IPS-15b (cell line): ENCODE measurements around the gene UBE2E1.
"Not testable (repeated sequence)": the region's sequence is repeated elsewhere in the genome, so short reads cannot be mapped to it uniquely, and the experiment has no call there.

Experiments used
- H3K27me3 ChIP-seq: one replicate; pipeline ENCODE4 v1.6.1; 2013; ENCODE audit warnings: low read length; ENCODE audit not compliant: control insufficient read depth, insufficient read depth
- H3K36me3 ChIP-seq: one replicate; pipeline ENCODE4 v1.6.1; 2013; ENCODE audit warnings: low read length; ENCODE audit not compliant: control insufficient read depth, insufficient read depth
- H3K4me1 ChIP-seq: one replicate; pipeline ENCODE4 v1.6.1; 2013; ENCODE audit warnings: mild to moderate bottlenecking, low read length; ENCODE audit not compliant: control insufficient read depth, insufficient read depth
- H3K4me3 ChIP-seq: one replicate; pipeline ENCODE4 v1.5.1; 2013; ENCODE audit warnings: low read depth, low read length
- H3K9ac ChIP-seq: one replicate; pipeline ENCODE4 v1.6.1; 2013; ENCODE audit warnings: low read depth, mild to moderate bottlenecking, low read length
- H3K9me3 ChIP-seq: one replicate; pipeline ENCODE4 v1.6.1; 2013; ENCODE audit warnings: mild to moderate bottlenecking, low read length; ENCODE audit not compliant: control insufficient read depth, insufficient read depth

The UBE2E1 gene

DNA sequence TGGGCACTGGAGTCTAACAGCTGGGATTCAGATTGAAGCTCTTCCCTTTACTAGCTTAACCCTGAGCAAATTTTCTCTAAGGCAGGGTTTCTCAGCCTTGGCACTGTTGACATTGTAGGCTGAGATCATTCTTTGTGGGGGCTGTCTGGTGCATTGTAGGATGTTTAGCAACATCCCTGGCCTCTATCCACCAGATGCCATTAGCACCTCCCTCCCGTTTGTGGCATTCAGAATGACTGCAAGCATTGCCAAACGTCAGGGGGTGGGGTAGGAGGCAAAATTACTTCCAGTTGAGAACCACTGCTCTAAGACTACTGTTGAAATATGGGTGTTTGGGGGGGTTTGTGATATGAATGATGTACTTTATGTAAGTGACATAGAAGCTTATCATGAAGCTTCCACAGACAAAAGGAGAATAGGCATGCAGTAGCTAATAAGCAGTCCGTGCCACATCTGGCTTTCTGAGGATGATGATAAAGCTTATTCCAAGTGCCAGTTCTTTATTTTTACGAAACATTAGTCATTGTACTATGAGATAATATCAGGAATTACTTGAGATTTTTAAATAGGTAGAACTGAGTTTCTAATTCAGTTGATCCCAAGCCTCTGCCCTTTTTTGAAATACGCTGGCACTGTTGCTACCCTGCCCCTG, 71.7 kb downstream of the UBE2E1 start:
- H3K9ac ChIP-seq: no peak overlapping the region
- H3K4me3 ChIP-seq: no peak overlapping the region
- no peaks in the 10 kb centered on the region for H3K4me1 ChIP-seq
- H3K9me3 ChIP-seq: peaks cover 4% of the 10 kb centered on the region
- H3K27me3 ChIP-seq: no peaks in the 10 kb centered on the region
- H3K36me3 ChIP-seq: no peaks in the 10 kb centered on the region

DNA sequence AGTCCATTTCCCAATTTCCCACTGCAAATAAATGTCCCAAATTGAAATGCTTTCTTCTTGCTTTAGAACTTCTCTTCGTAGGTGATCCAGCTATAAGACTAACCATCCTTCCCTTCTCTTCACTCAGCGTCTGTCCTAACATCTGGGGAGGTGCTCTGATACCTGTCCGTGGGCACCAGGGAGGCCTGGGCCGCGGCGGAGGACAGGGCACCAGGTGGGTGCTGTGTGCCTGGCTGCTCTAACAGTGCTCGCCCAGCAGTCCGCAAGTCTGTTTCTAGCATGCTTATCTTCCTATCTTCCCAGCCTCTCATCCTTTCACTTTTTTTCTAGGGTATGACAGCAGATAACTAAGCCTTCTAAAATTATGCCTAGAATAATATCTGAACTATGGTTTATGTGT, 73.7 kb downstream of the UBE2E1 start:
- Histone ChIP-seq H3K9me3 (peaks cover 4% of the 10 kb centered on the region), H3K36me3 (no peaks in the 10 kb centered on the region), H3K4me3 (no peak overlapping the region), H3K9ac (no peak overlapping the region), H3K4me1 (no peaks in the 10 kb centered on the region), H3K27me3 (no peaks in the 10 kb centered on the region)

DNA sequence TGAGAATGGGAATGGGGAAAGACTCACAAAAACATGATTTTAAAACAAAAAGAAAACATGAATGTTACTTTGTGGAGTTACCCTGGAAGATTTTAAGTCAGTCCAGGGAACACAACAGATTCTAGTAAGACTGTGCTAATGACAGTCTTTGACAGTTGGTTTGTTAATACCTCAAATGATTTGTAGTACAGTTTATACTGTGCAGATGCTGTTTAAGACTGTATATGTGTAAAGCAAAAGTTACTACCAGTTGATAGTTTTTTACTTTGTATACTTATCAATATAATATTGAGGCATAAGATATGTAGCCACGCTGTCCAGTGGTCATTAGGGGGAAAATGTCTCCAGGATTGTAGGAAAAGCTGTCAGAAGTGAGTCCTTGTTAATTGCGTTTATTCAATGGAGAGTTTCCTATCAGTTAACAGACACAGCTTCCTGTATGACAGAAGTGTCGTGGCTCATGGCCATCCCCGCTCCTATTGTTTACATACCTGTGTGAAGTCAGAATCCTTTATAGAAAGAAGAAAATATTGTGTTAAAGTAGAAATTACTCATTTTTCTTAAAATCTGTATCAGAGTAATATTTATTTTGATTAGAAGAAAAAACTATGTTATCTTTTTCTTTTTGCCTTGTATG, 75.1 kb downstream of the UBE2E1 start:
- Histone ChIP-seq H3K9me3 (peaks cover 4% of the 10 kb centered on the region), H3K36me3 (no peaks in the 10 kb centered on the region), H3K4me1 (no peaks in the 10 kb centered on the region)

DNA sequence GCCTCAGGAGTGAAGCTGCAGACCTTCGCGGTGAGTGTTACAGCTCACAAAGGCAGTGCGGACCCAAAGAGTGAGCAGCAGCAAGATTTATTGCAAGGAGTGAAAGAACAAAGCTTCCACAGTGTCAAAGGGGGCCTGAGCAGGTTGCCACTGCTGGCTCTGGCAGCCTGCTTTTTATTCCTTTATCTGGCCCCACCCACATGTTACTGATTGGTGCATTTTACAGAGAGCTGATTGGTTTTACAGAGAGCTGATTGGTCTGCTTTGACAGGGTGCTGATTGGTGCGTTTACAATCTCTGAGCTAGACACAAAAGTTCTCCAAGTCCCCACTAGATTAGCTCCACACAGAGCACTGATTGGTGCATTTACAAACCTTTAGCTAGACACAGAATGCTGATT, 76.2 kb downstream of the UBE2E1 start:
- not testable (repeated sequence) for H3K9ac ChIP-seq, H3K4me1 ChIP-seq, H3K4me3 ChIP-seq, H3K36me3 ChIP-seq, H3K27me3 ChIP-seq, H3K9me3 ChIP-seq

More for the DNA sequence above, 75.1 kb downstream of the UBE2E1 start:
- H3K27me3 ChIP-seq: no peaks in the 10 kb centered on the region
- no peak overlapping the region for H3K4me3 ChIP-seq
- H3K9ac ChIP-seq: no peak overlapping the region

DNA sequence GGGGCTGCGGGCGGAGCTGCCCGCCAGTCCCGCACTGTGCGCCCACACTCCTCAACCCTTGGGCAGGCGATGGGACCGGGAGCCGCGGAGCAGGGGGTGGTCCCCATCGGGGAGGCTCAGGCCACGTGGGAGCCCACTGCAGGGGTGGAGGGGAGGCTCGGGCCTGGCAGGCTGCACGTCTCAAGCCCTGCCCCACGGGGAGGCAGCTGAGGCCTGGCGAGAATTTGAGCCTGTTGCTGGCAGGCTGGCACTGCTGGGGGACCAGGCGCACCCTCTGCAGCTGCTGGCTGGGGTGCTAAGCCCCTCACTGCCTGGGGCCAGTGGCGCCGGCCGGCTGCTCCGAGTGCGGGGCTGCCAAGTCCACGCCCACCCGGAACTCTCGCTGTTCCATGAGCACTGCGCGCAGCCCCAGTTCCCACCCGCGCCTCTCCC, 76.7 kb downstream of the UBE2E1 start:
- Histone ChIP-seq H3K4me1 (no peaks in the 10 kb centered on the region), H3K36me3 (no peaks in the 10 kb centered on the region), H3K27me3 (no peaks in the 10 kb centered on the region), H3K9ac (no peak overlapping the region), H3K9me3 (peaks cover 4% of the 10 kb centered on the region), H3K4me3 (no peak overlapping the region)

DNA sequence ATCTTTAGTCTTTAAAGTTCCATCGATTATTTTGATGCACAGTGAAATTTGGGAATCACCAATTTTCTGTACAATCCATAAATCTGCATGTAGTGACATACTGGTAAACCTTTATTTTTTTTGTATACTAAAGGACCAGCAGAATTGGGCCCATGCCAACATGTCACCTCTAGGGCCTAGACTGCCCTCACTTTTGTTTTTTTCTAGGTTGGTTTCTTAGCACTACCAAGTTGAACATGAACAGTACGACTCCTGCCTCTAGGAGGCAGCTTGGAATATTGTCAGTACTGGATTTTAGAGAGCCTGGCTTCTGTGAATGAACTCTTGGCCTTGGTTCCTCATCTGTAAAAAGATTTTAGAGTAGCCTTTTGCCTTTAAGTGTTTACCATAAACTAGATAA, 78.7 kb downstream of the UBE2E1 start:
- no peaks in the 10 kb centered on the region for H3K36me3 ChIP-seq
- no peaks in the 10 kb centered on the region for H3K27me3 ChIP-seq
- H3K9me3 ChIP-seq: no peaks in the 10 kb centered on the region
- no peak overlapping the region for H3K4me3 ChIP-seq
- H3K4me1 ChIP-seq: no peaks in the 10 kb centered on the region
- no peak overlapping the region for H3K9ac ChIP-seq

DNA sequence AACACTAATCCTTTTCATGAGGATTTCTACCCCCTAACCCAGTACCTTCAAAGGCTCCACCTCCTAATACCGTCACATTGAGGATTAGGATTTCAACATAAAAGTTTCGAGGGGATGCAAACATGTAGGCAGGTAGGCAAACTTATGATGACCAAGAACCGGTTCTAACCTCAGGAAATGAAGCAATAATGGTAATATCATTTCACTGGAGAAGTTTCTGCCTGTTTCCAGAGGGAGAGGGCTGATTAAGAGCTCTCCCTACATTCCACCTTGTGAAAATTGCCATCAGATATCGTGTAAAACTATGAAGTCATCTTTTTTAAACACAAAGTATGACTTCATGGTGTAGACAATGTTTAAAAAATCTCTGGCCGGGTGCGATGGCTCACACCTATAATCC, 79.5 kb downstream of the UBE2E1 start:
- H3K27me3 ChIP-seq: no peaks in the 10 kb centered on the region
- no peaks in the 10 kb centered on the region for H3K36me3 ChIP-seq
- H3K9ac ChIP-seq: no peak overlapping the region
- no peak overlapping the region for H3K4me3 ChIP-seq
- no peaks in the 10 kb centered on the region for H3K9me3 ChIP-seq
- no peaks in the 10 kb centered on the region for H3K4me1 ChIP-seq

DNA sequence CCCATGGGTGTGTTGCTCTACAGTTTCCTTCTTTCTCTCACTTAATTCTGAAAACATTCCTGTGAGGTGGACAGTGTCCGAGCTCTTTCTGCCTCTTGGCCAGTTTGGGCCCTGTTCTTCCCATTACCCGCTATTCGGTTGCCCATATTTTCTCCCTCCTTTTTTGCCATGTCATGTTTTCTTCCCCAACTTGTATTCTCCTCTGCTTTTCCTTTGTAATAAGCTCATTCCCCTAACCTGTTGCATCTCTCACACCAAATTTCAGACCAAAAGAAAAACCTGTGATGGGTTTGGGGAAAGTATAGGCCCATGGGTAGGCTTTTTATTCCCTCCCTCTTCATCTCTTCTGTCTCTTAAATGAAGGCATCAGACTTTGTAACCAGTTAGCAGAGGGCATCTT, 80.6 kb downstream of the UBE2E1 start:
- Histone ChIP-seq H3K4me1 (no peaks in the 10 kb centered on the region), H3K4me3 (no peak overlapping the region), H3K36me3 (no peaks in the 10 kb centered on the region), H3K9me3 (no peaks in the 10 kb centered on the region), H3K9ac (no peak overlapping the region), H3K27me3 (no peaks in the 10 kb centered on the region)

DNA sequence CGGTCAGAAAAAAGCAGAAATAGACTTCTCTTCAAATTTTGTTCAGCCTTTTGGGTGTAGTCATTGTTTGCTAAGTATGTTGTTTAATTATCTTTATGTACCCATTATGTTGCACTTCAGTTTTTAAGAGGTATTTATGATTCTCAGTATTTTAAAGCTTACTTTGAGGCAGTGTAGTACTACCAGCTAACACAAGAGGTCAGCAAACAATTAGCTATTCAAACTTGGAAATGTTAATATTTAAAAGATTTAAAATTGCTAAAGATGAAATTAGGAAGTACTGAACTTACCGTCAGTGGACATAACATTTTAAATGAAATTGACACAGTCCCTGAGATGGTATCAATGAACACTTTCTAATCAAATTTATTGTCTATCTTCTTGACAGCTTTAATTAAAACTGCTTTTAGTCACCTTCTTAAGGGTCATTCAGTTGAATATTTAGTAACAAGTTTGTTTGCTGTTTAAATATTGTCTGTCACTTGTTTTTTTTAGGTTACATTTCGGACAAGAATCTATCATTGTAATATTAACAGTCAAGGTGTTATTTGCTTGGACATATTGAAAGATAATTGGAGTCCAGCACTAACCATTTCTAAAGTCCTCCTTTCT, 83.0 kb downstream of the UBE2E1 start:
- Histone ChIP-seq H3K27me3 (no peaks in the 10 kb centered on the region), H3K4me3 (no peak overlapping the region), H3K9ac (no peak overlapping the region), H3K4me1 (peaks cover 7% of the 10 kb centered on the region), H3K9me3 (no peaks in the 10 kb centered on the region), H3K36me3 (no peaks in the 10 kb centered on the region)

DNA sequence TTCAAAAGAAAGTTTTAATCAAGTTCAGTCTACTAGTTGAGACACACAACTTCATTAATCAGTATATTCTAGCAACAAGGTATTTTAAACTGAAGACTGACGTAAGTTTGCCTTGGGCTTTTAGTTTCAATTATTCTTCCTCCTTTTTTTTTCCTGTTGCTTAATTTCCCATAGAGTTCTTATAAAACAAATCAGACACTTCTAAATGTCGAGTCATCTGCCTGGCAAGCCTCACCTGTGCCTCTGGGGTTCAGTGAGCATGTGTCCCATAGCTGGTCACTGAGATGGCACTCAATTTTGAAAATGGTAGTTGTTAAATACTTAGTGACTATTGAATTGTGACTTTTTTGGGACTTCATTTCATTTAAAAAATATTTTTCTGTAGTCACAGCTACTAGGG, 83.6 kb downstream of the UBE2E1 start:
- H3K9me3 ChIP-seq: no peaks in the 10 kb centered on the region
- H3K36me3 ChIP-seq: no peaks in the 10 kb centered on the region
- no peaks in the 10 kb centered on the region for H3K27me3 ChIP-seq
- no peak overlapping the region for H3K4me3 ChIP-seq
- peaks cover 7% of the 10 kb centered on the region for H3K4me1 ChIP-seq
- no peak overlapping the region for H3K9ac ChIP-seq

DNA sequence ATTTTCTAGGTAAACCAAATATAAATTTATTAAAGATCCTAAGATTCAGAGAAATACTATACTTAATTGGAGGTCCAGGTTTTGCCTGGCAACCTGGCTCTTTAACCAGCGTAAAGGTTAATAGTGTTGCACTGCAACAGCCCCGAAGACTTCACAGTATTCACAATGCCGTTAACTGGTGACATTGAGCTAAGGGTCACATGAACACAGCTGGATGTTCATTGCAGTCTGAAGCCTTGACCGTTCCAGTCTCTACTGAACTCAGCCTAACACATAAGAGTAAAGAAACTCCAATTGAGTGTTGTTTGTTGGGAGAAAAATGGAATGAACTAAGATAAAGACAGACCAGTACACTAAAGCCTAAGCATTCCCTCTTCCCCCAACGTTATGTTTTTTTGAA, 84.2 kb downstream of the UBE2E1 start:
- no peaks in the 10 kb centered on the region for H3K27me3 ChIP-seq
- no peak overlapping the region for H3K4me3 ChIP-seq
- H3K4me1 ChIP-seq: peaks cover 7% of the 10 kb centered on the region
- no peak overlapping the region for H3K9ac ChIP-seq
- no peaks in the 10 kb centered on the region for H3K36me3 ChIP-seq
- H3K9me3 ChIP-seq: no peaks in the 10 kb centered on the region
